Psoas muscle (tissue), 8 donors: ENCODE measurements around the gene SLC22A2. TPM values are rescaled to one million over a fixed set of nuclear protein-coding genes. Genes with fewer than 3 reads are reported as not detected.

Experiments
- ATAC-seq, 4 donors: fragments of 200-7000 bp; cut with Tn5 transposase; one replicate each; pipeline ENCODE4 v1.9.1; 2020; ENCODE audit warnings: moderate library complexity in 3 of 4, mild to moderate bottlenecking in 2 of 4
- DNase-seq, 2 donors: peaks; one replicate each; pipeline ENCODE4 v3.0.0-alpha.2; 2020
- H3K27ac ChIP-seq: fragments of 200-600 bp; one replicate; pipeline ENCODE4 v1.8.0; 2022
- H3K27me3 ChIP-seq, 3 donors: fragments of 200-600 bp in 1 of 3; one replicate each; pipeline versions ENCODE4 v1.6.1 to v1.8.0; 2013 to 2022; ENCODE audit warnings: low read length in 2 of 3, mild to moderate bottlenecking in 2 of 3, moderate library complexity in 1 of 3; ENCODE audit not compliant: insufficient read depth in 3 of 3
- H3K36me3 ChIP-seq, 2 donors: fragments of 200-600 bp in 1 of 2; one replicate each; pipeline versions ENCODE4 v1.6.1 to v1.8.0; 2013 to 2022; ENCODE audit warnings: low read depth in 1 of 2, mild to moderate bottlenecking in 1 of 2, moderate library complexity in 1 of 2; ENCODE audit not compliant: insufficient read depth in 1 of 2
- H3K4me1 ChIP-seq: fragments of 200-600 bp; one replicate; pipeline ENCODE4 v1.8.0; 2022
- H3K4me3 ChIP-seq: fragments of 200-600 bp; one replicate; pipeline ENCODE4 v1.8.0; 2022; ENCODE audit warnings: mild to moderate bottlenecking
- H3K9me3 ChIP-seq: fragments of 200-600 bp; one replicate; pipeline ENCODE4 v1.8.0; 2022
- CTCF ChIP-seq: fragments of 200-600 bp; IDR thresholded peaks from one replicate; pipeline ENCODE4 v1.8.0; 2022; ENCODE audit warnings: antibody characterized with exemption
- WGBS, 3 donors: extraction: QIAGEN DNeasy Blood & Tissue Kit; methylation state at CpG; one replicate each; pipeline versions ENCODE4 v1.1.6 to v1.1.7; 2013; 5-methylcytosine and 5-hydroxymethylcytosine counted together
- intact Hi-C, 2 donors: fragments of 100-400 bp; cut with DNase I; formaldehyde crosslinking; loops; one replicate each; pipeline versions ENCODE4 v1.11.0 to v1.14.2; 2022
- polyA plus RNA-seq, 3 donors: library from polyadenylated mRNA; stranded (reverse); fragments of 200-250 nt; gene quantifications; one replicate each; pipeline ENCODE4 v1.2.3, GENCODE V29; 2013
- total RNA-seq, 4 donors: library from RNA; stranded (reverse); fragmentation: NEBNext Ultra II Directional in 2 of 4; extraction: Animal tissue kit (Norgen Biotek cat#: 25700) in 2 of 4; gene quantifications; one replicate each; pipeline versions ENCODE4 v1.2.1 to v1.2.4, GENCODE V29; 2021 to 2023
- donor health status: healthy with polysubstance abuse.
- donor health status: DM: no; HTN: no; CAD: no; lungs with moderate emphysema.
- donor health status: Bipolar disorder and iron deficiency.
- donor health status: healthy.
- donor health status: DM: yes; HTN: yes; CAD: no.
- donor health status: DM: no; HTN: no; CAD: no.
- donor health status: DM: no; HTN: no; CAD: no.
- donor health status: DM: yes; HTN: yes; CAD: no.

The SLC22A2 gene
- total and polyA plus RNA-seq, 7 donors: 0.06 to 0.75 (median 0.44) TPM; not detected in 1

- peak overlapping the region; percentile 36 for H3K27ac ChIP-seq
Observed at GRCh38 chr6:160273196-160273595, 14.6 kb upstream of the SLC22A2 start.

GRCh38 chr6:160272707-160273106, 14.1 kb upstream of the SLC22A2 start:
- 95 to 97% (median 96%) methylated on average over 2 of the region's 2 CpGs for WGBS, 3 donors
- no peak overlapping the region for H3K27ac ChIP-seq
- DNase-seq: no peak

More at GRCh38 chr6:160273196-160273595, 14.6 kb upstream of the SLC22A2 start:
- DNase-seq (no peak), ATAC-seq (peak in 1 of 4 donors; percentile 23)
- intact Hi-C loops: loop anchor here in 1 of 2 donors (2.0 kb wide), 1 partner anchor 22 kb away; no protein-coding TSS in a partner anchor
- no peak overlapping the region for H3K4me3 ChIP-seq
- TF ChIP-seq CTCF: no peak
- no peaks in the 10 kb centered on the region for H3K36me3 ChIP-seq
- H3K9me3 ChIP-seq: no peaks in the 10 kb centered on the region
- peaks cover 21% of the 10 kb centered on the region for H3K4me1 ChIP-seq
- no peaks in the 10 kb centered on the region for H3K27me3 ChIP-seq

GRCh38 chr6:160270347-160270746, 11.7 kb upstream of the SLC22A2 start:
- no peak for TF ChIP-seq CTCF

More at GRCh38 chr6:160272707-160273106, 14.1 kb upstream of the SLC22A2 start:
- Histone ChIP-seq H3K36me3 (no peaks in the 10 kb centered on the region), H3K4me3 (no peak overlapping the region), H3K9me3 (no peaks in the 10 kb centered on the region), H3K4me1 (peaks cover 21% of the 10 kb centered on the region), H3K27me3 (no peaks in the 10 kb centered on the region)
- ATAC-seq: no peak
- intact Hi-C loops: loop anchor here in 1 of 2 donors (2.0 kb wide), 1 partner anchor 22 kb away; no protein-coding TSS in a partner anchor
- no peak for TF ChIP-seq CTCF

GRCh38 chr6:160269771-160270170, 11.2 kb upstream of the SLC22A2 start:
- H3K9me3 ChIP-seq: no peaks in the 10 kb centered on the region
- peaks cover 14% of the 10 kb centered on the region for H3K4me1 ChIP-seq
- no peaks in the 10 kb centered on the region for H3K36me3 ChIP-seq
- DNase-seq (no peak), ATAC-seq (no peak)
- H3K27ac ChIP-seq: no peak overlapping the region
- no peak for TF ChIP-seq CTCF
- 84 to 91% (median 89%) methylated on average over 3 of the region's 3 CpGs for WGBS, 3 donors
- H3K27me3 ChIP-seq: no peaks in the 10 kb centered on the region
- H3K4me3 ChIP-seq: no peak overlapping the region
- intact Hi-C loops: no loop called here

More at GRCh38 chr6:160270347-160270746, 11.7 kb upstream of the SLC22A2 start:
- WGBS, 3 donors: 89 to 94% (median 90%) methylated on average over 6 of the region's 6 CpGs
- no peak overlapping the region for H3K27ac ChIP-seq
- intact Hi-C loops: no loop called here
- no peak for DNase-seq
- H3K9me3 ChIP-seq: no peaks in the 10 kb centered on the region
- no peaks in the 10 kb centered on the region for H3K36me3 ChIP-seq
- ATAC-seq: no peak
- H3K4me1 ChIP-seq: peaks cover 20% of the 10 kb centered on the region
- H3K27me3 ChIP-seq: no peaks in the 10 kb centered on the region
- H3K4me3 ChIP-seq: no peak overlapping the region

- TF ChIP-seq CTCF: no peak
- no peak for DNase-seq
- ATAC-seq: no peak
- Histone ChIP-seq H3K36me3 (no peaks in the 10 kb centered on the region), H3K27me3 (no peaks in the 10 kb centered on the region), H3K9me3 (no peaks in the 10 kb centered on the region), H3K27ac (no peak overlapping the region), H3K4me1 (peaks cover 10% of the 10 kb centered on the region), H3K4me3 (no peak overlapping the region)
- WGBS, 3 donors: 82 to 86% (median 84%) methylated on average over 4 of the region's 4 CpGs
- intact Hi-C loops: no loop called here
Observed at GRCh38 chr6:160269023-160269521, 10.5 kb upstream of the SLC22A2 start.
